Breast epithelium (tissue), 3 donors: ENCODE measurements around the gene NRGN.

Experiments used
- POLR2AphosphoS5 ChIP-seq, 3 donors: sonication (generic); formaldehyde crosslinking; IDR thresholded peaks; one replicate each; pipeline ENCODE4 v1.6.1; 2017; ENCODE audit warnings: antibody characterized with exemption in 3 of 3
- TF ChIP-seq, protein P1 (sequence below), 3 donors: fragments of 450-650 bp; IDR thresholded peaks; one replicate each; pipeline ENCODE4 v1.5.1; 2016 to 2017; ENCODE audit warnings: antibody characterized with exemption in 3 of 3, mild to moderate bottlenecking in 3 of 3, moderate library complexity in 3 of 3

GRCh38 chr11:124724979-124725718 is 14.6 kb upstream of the NRGN start:
- TF ChIP-seq, protein P1, sequence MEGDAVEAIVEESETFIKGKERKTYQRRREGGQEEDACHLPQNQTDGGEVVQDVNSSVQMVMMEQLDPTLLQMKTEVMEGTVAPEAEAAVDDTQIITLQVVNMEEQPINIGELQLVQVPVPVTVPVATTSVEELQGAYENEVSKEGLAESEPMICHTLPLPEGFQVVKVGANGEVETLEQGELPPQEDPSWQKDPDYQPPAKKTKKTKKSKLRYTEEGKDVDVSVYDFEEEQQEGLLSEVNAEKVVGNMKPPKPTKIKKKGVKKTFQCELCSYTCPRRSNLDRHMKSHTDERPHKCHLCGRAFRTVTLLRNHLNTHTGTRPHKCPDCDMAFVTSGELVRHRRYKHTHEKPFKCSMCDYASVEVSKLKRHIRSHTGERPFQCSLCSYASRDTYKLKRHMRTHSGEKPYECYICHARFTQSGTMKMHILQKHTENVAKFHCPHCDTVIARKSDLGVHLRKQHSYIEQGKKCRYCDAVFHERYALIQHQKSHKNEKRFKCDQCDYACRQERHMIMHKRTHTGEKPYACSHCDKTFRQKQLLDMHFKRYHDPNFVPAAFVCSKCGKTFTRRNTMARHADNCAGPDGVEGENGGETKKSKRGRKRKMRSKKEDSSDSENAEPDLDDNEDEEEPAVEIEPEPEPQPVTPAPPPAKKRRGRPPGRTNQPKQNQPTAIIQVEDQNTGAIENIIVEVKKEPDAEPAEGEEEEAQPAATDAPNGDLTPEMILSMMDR (IDR thresholded peaks at IDR 0.05): no peak
- TF ChIP-seq POLR2AphosphoS5 (IDR thresholded peaks at IDR 0.05): no peak
